GM19395 (cell line): ENCODE results near the gene PITX3.
A peak's percentile ranks its signal among the peaks of the same experiment; 100 is the strongest.
"Not testable (repeated sequence)": the region's sequence is repeated elsewhere in the genome, so short reads cannot be mapped to it uniquely, and the experiment has no call there.

Source experiments
- ATAC-seq: cut with Tn5 transposase; IDR thresholded peaks from one replicate; pipeline ENCODE4 v1.9.1; 2021; ENCODE audit warnings: mild to moderate bottlenecking, moderate library complexity; ENCODE audit not compliant: unreplicated experiment

The PITX3 gene

GRCh38 chr10:102261196-102261595 lies 19.9 kb upstream of the PITX3 start:
- ATAC-seq = no peak

GRCh38 chr10:102255404-102255803 lies 14.1 kb upstream of the PITX3 start:
- ATAC-seq = no peak

- no peak for ATAC-seq
Measured at GRCh38 chr10:102254426-102254825, 13.1 kb upstream of the PITX3 start.

- not testable (repeated sequence) for ATAC-seq
Measured at GRCh38 chr10:102252508-102252907, 11.2 kb upstream of the PITX3 start.

- ATAC-seq = no peak
Measured at GRCh38 chr10:102247734-102248133, 6.4 kb upstream of the PITX3 start.

- ATAC-seq = no peak
Measured at GRCh38 chr10:102246261-102246660, 4.9 kb upstream of the PITX3 start.

GRCh38 chr10:102245932-102246251 lies 4.6 kb upstream of the PITX3 start:
- no peak for ATAC-seq

- peak; percentile 94 for ATAC-seq
Measured at GRCh38 chr10:102245082-102245931, 4.0 kb upstream of the PITX3 start, which contains the start of gene GBF1. GBF1 (plus strand) TSS chr10:102245532; CDS start chr10:102258939, 13,407 bp downstream.

GRCh38 chr10:102243309-102243708 lies 2.0 kb upstream of the PITX3 start:
- ATAC-seq = no peak

- ATAC-seq = no peak
Measured at GRCh38 chr10:102242118-102242485, 790 bp upstream of the PITX3 start.

GRCh38 chr10:102241032-102241443 lies 274 bp downstream of the PITX3 start:
- ATAC-seq = peak; percentile 0

- no peak for ATAC-seq
Measured at GRCh38 chr10:102240467-102241031, 763 bp downstream of the PITX3 start.

GRCh38 chr10:102237711-102238252 lies 3.5 kb downstream of the PITX3 start:
- ATAC-seq = no peak

GRCh38 chr10:102236006-102236405 lies 5.3 kb downstream of the PITX3 start:
- ATAC-seq = no peak

- ATAC-seq = no peak
Measured at GRCh38 chr10:102235598-102235920, 5.8 kb downstream of the PITX3 start.

GRCh38 chr10:102234888-102235597 lies 6.3 kb downstream of the PITX3 start:
- ATAC-seq = no peak

- ATAC-seq = no peak
Measured at GRCh38 chr10:102233997-102234396, 7.3 kb downstream of the PITX3 start.

GRCh38 chr10:102231357-102232318 lies 9.7 kb downstream of the PITX3 start:
- no peak for ATAC-seq

- ATAC-seq = no peak
Measured at GRCh38 chr10:102230861-102231356, 10.4 kb downstream of the PITX3 start.

GRCh38 chr10:102230264-102230860 lies 10.9 kb downstream of the PITX3 start:
- no peak for ATAC-seq
